HG02678 (cell line): ENCODE data around the gene APEH.

ENCODE experiments used
- ATAC-seq: cut with Tn5 transposase; IDR thresholded peaks from one replicate; pipeline ENCODE4 v1.9.1; 2021; ENCODE audit warnings: mild to moderate bottlenecking, moderate library complexity; ENCODE audit not compliant: unreplicated experiment

Gene APEH

GRCh38 chr3:49673715-49674496, at the start of gene APEH:
Gene APEH, plus strand, starts transcription at chr3:49674351. Its CDS starts 51 bp downstream, at chr3:49674402.
- ATAC-seq, result peak; percentile 79

GRCh38 chr3:49625071-49625470, 49.1 kb upstream of the APEH start:
- ATAC-seq, result no peak

- ATAC-seq, result no peak
These were observed 48.0 kb upstream of the APEH start for GRCh38 chr3:49626101-49626581.

GRCh38 chr3:49626796-49627195, 47.4 kb upstream of the APEH start:
- no peak for ATAC-seq

- no peak for ATAC-seq
These were observed 46.5 kb upstream of the APEH start for GRCh38 chr3:49627634-49628033.

- no peak for ATAC-seq
These were observed 45.9 kb upstream of the APEH start for GRCh38 chr3:49628249-49628648.

GRCh38 chr3:49629451-49629850, 44.7 kb upstream of the APEH start:
- no peak for ATAC-seq

GRCh38 chr3:49629866-49630265, 44.3 kb upstream of the APEH start:
- ATAC-seq, result no peak

GRCh38 chr3:49630784-49631183, 43.4 kb upstream of the APEH start:
- ATAC-seq, result no peak

GRCh38 chr3:49634736-49635135, 39.4 kb upstream of the APEH start:
- no peak for ATAC-seq

GRCh38 chr3:49636883-49637609, 37.1 kb upstream of the APEH start:
- ATAC-seq, result no peak

GRCh38 chr3:49638445-49638844, 35.7 kb upstream of the APEH start:
- no peak for ATAC-seq

GRCh38 chr3:49639551-49639950, 34.6 kb upstream of the APEH start:
- ATAC-seq, result no peak

- ATAC-seq, result no peak
These were observed 32.9 kb upstream of the APEH start for GRCh38 chr3:49641292-49641691.

- ATAC-seq, result no peak
These were observed 32.0 kb upstream of the APEH start for GRCh38 chr3:49641921-49642707.

- ATAC-seq, result no peak
These were observed 31.4 kb upstream of the APEH start for GRCh38 chr3:49642708-49643145.

GRCh38 chr3:49644684-49645083, 29.5 kb upstream of the APEH start:
- ATAC-seq, result no peak

GRCh38 chr3:49646236-49646635, 27.9 kb upstream of the APEH start:
- no peak for ATAC-seq

- no peak for ATAC-seq
These were observed 26.4 kb upstream of the APEH start for GRCh38 chr3:49647741-49648140.

- no peak for ATAC-seq
These were observed 25.7 kb upstream of the APEH start for GRCh38 chr3:49648354-49649019.

GRCh38 chr3:49649576-49649975, 24.6 kb upstream of the APEH start:
- ATAC-seq, result no peak
